K562 (cell line): ENCODE measurements around the gene AGPAT1. TPM values are rescaled to one million over a fixed set of nuclear protein-coding genes. Genes with fewer than 3 reads are reported as not detected.

Source experiments
- ATAC-seq: fragments of 200-7000 bp; cut with Tn5 transposase; 3 replicates; pipeline ENCODE4 v1.9.1; 2020; ENCODE audit warnings: moderate library complexity
- BruUV-seq: library from RNA; stranded (reverse); fragments of 400-500 nt; replicated peaks from 2 replicates; lab custom pipeline; 2021; lab: Mats Ljungman, UMichigan
- CTCF ChIA-PET: fragments of 300-600 bp; formaldehyde crosslinking; extraction: SDS; loops from one replicate; lab custom pipeline; 2021; ENCODE audit warnings: low intra/inter-chr PET ratio; lab: Yijun Ruan, JAX
- POLR2A ChIA-PET: fragments of 300-600, 350-650 bp; sonication (Branson Sonifier 250); formaldehyde crosslinking; extraction: SDS; loops from one replicate; lab custom pipeline; 2021; ENCODE audit warnings: antibody characterized with exemption, inconsistent platforms; lab: Yijun Ruan, JAX
- DNase-seq, 4 experiments: peaks; one replicate each; pipeline versions ENCODE4 v3.0.0 to v3.0.0-alpha.2; 2011 to 2018; ENCODE audit warnings: low spot score in 3 of 4, mixed read lengths in 3 of 4; ENCODE audit errors: extremely low read depth in 1 of 4
- FAIRE-seq: peaks from 2 replicates; lab custom pipeline; 2011; peaks lifted over from hg19 to GRCh38; lab: Jason Lieb, UNC
- H2AFZ ChIP-seq: 2 replicates; pipeline ENCODE4 v1.6.0; 2011; ENCODE audit warnings: low read depth, low read length, control low read depth, inconsistent platforms
- H3K27ac ChIP-seq: fragments of 200-600 bp; 3 replicates; pipeline ENCODE4 v1.8.0; 2011; ENCODE audit warnings: low read depth, mild to moderate bottlenecking, control low read depth, inconsistent platforms, low read length, moderate library complexity, mixed read lengths; ENCODE audit errors: extremely low read depth
- H3K27me3 ChIP-seq, 2 experiments: fragments of 300-600 bp in 1 of 2; 2 replicates in 1 of 2; 3 replicates in 1 of 2; pipeline versions ENCODE4 v1.6.0 to v1.8.0; 2011; ENCODE audit warnings: inconsistent platforms in 2 of 2, low read length in 2 of 2, mild to moderate bottlenecking in 1 of 2, mixed read lengths in 1 of 2, moderate library complexity in 1 of 2; ENCODE audit not compliant: control insufficient read depth in 2 of 2, insufficient read depth in 2 of 2
- H3K36me3 ChIP-seq: fragments of 300-600 bp; 3 replicates; pipeline ENCODE4 v1.8.0; 2011; ENCODE audit warnings: mild to moderate bottlenecking, low read length, inconsistent platforms; ENCODE audit not compliant: control insufficient read depth, insufficient read depth
- H3K4me1 ChIP-seq, 2 experiments: fragments of 200-600 bp in 1 of 2; replicated peaks in 1 of 2; 2 replicates in 1 of 2; 3 replicates in 1 of 2; pipeline versions ENCODE4 v1.5.1 to v1.8.0; 2011; ENCODE audit warnings: inconsistent platforms in 2 of 2, low read length in 2 of 2, mild to moderate bottlenecking in 1 of 2, mixed read lengths in 1 of 2, moderate library complexity in 1 of 2; ENCODE audit not compliant: control insufficient read depth in 2 of 2, insufficient read depth in 2 of 2
- H3K4me2 ChIP-seq: 2 replicates; pipeline ENCODE4 v1.6.1; 2011; ENCODE audit warnings: low read length, control low read depth, inconsistent platforms, mixed read lengths; ENCODE audit not compliant: insufficient read depth
- H3K4me3 ChIP-seq: fragments of 200-600 bp; sonication (generic), shearing (Covaris generic); 2 replicates; pipeline ENCODE4 v1.5.1; 2016; ENCODE audit warnings: control low read depth, inconsistent platforms
- H3K79me2 ChIP-seq: fragments of 200-600 bp; 3 replicates; pipeline ENCODE4 v1.8.0; 2011; ENCODE audit warnings: low read length, inconsistent platforms; ENCODE audit not compliant: control insufficient read depth, insufficient read depth
- H3K9ac ChIP-seq, 2 experiments: 2 replicates each; pipeline versions ENCODE4 v1.6.0 to v1.6.1; 2011; ENCODE audit warnings: low read depth in 2 of 2, low read length in 2 of 2, control low read depth in 1 of 2, inconsistent platforms in 1 of 2, mild to moderate bottlenecking in 1 of 2, mixed read lengths in 1 of 2; ENCODE audit not compliant: insufficient read depth in 1 of 2
- H3K9me1 ChIP-seq: one replicate; pipeline ENCODE4 v1.6.0; 2011; ENCODE audit warnings: inconsistent platforms, mild to moderate bottlenecking, low read length, moderate library complexity; ENCODE audit not compliant: control insufficient read depth, insufficient read depth
- H3K9me3 ChIP-seq: replicated peaks from 2 replicates; pipeline ENCODE4 v1.5.1; 2011; ENCODE audit warnings: low read depth, low read length, inconsistent platforms; ENCODE audit not compliant: control insufficient read depth, insufficient read depth
- H4K20me1 ChIP-seq: replicated peaks from 2 replicates; pipeline ENCODE4 v1.6.1; 2011; ENCODE audit warnings: low read length, inconsistent platforms, mixed read lengths; ENCODE audit not compliant: control insufficient read depth, insufficient read depth
- ATF1 ChIP-seq, 2 experiments: fragments of 450-650 bp in 1 of 2; IDR thresholded peaks; 2 replicates each; pipeline ENCODE4 v1.6.1; 2016; ENCODE audit warnings: missing compliant biosample characterization in 1 of 2, missing genetic modification characterization in 1 of 2
- CLOCK ChIP-seq: fragments of 250-450 bp; sonication (Bioruptor Pico); IDR thresholded peaks from 2 replicates; pipeline ENCODE4 v1.4.0; 2020; ENCODE audit warnings: mild to moderate bottlenecking, moderate library complexity, borderline replicate concordance
- CUX1 ChIP-seq: fragments of 200-800 bp; sonication (Bioruptor generic); IDR thresholded peaks from 2 replicates; pipeline ENCODE4 v1.6.1; 2016; ENCODE audit warnings: missing genetic modification characterization, missing compliant biosample characterization
- EP400 ChIP-seq: fragments of 450-650 bp; IDR thresholded peaks from 2 replicates; pipeline ENCODE4 v1.6.1; 2017; ENCODE audit warnings: antibody characterized with exemption, mild to moderate bottlenecking, moderate library complexity
- HLTF ChIP-seq: fragments of 450-650 bp; IDR thresholded peaks from 2 replicates; pipeline ENCODE4 v1.6.1; 2016
- MECOM ChIP-seq: fragments of 250-450 bp; sonication (Bioruptor Pico); IDR thresholded peaks from 2 replicates; pipeline ENCODE4 v1.8.0; 2022; ENCODE audit warnings: inconsistent platforms
- MXI1 ChIP-seq: IDR thresholded peaks from 2 replicates; pipeline ENCODE4 v1.6.1; 2011; ENCODE audit warnings: low read depth, mild to moderate bottlenecking, improper control_type of control experiment, low read length
- NFATC3 ChIP-seq: fragments of 450-650 bp; IDR thresholded peaks from 2 replicates; pipeline ENCODE4 v1.6.1; 2017; ENCODE audit warnings: mild to moderate bottlenecking
- NFRKB ChIP-seq: fragments of 450-650 bp; IDR thresholded peaks from 2 replicates; pipeline ENCODE4 v1.6.1; 2016; ENCODE audit warnings: low read depth
- RFX5 ChIP-seq: IDR thresholded peaks from 2 replicates; pipeline ENCODE4 v1.6.1; 2011; ENCODE audit warnings: low read depth, mild to moderate bottlenecking, improper control_type of control experiment, low read length
- TEAD4 ChIP-seq, 2 experiments: sonication (generic) in 1 of 2; formaldehyde crosslinking in 1 of 2; IDR thresholded peaks; 2 replicates each; pipeline versions ENCODE4 v1.6.1 to v1.8.0; 2012 to 2022; ENCODE audit warnings: borderline replicate concordance in 1 of 2, inconsistent platforms in 1 of 2, low read length in 1 of 2, mild to moderate bottlenecking in 1 of 2, missing genetic modification reagents in 1 of 2
- ZNF24 ChIP-seq: fragments of 450-650 bp; IDR thresholded peaks from 2 replicates; pipeline ENCODE4 v1.6.1; 2016
- ZNF583 ChIP-seq: fragments of 250-450 bp; sonication (Bioruptor Pico); IDR thresholded peaks from 2 replicates; pipeline ENCODE4 v1.4.0; 2020
- WGBS: fragments of 100-300 bp; shearing (Covaris generic); methylation state at CpG from one replicate; pipeline ENCODE4 v1.1.6; 2016; ENCODE audit warnings: low coverage, mixed read lengths; ENCODE audit not compliant: insufficient coverage; ENCODE audit errors: missing lambda C conversion rate; 5-methylcytosine and 5-hydroxymethylcytosine counted together
- in situ Hi-C: fragments of 300-500 bp; cut with MboI; formaldehyde crosslinking; loops from 4 replicates; pipeline ENCODE4 v1.15.0; 2018; ENCODE audit warnings: inconsistent platforms, mixed read lengths
- intact Hi-C: fragments of 100-400 bp; cut with micrococcal nuclease; formaldehyde crosslinking; loops from 2 replicates; pipeline ENCODE4 v1.14.2; 2022
- polyA plus RNA-seq, 8 experiments: library from polyadenylated mRNA; depleted of rRNA in 4 of 8; stranded (reverse) in 5 of 8; unstranded in 3 of 8; fragments of >200 nt; fragmentation: Nextera tagmentation in 2 of 8; fragmentation: Illumina TruSeq in 1 of 8; extraction: Ambion mirVana in 2 of 8; extraction: Trizol in 1 of 8; gene quantifications; 2 replicates each; pipeline versions ENCODE4 v1.2.1 to v1.2.3, GENCODE V29; 2011 to 2014; ENCODE audit warnings: inconsistent platforms in 1 of 8, missing spikeins in 1 of 8
- total RNA-seq, 7 experiments: library from RNA; depleted of rRNA in 6 of 7; stranded (reverse); fragments of >200 nt in 6 of 7; fragmentation: Illumina TruSeq in 2 of 7; extraction: Trizol in 2 of 7; gene quantifications; 2 replicates each; pipeline versions ENCODE4 v1.2.1 to v1.2.3, GENCODE V29; 2011 to 2021; ENCODE audit warnings: low replicate concordance in 1 of 7

AGPAT1 gene
- total and polyA plus RNA-seq, 9 of the 15 experiments (the other 6 are each of a cell fraction or from before 2014, with no cell fraction given) = 37.9 to 176 (median 69.4) TPM

- POLR2A ChIA-PET = interaction anchor here (0.5 to 3.9 kb wide), 18 partner anchors 10 to 428 kb away, joined by 3 to 23 read pairs (median 4); partner anchors contain the start of genes PBX2 and PRRT1
- TF ChIP-seq CLOCK (CRISPR knock-in tag) (no peak), ZNF24 (peak; percentile 60; the same call in 1 of the 2 replicates), NFATC3 (0 out of 2 replicates have a peak, but pooled peaks have one; percentile 84), HLTF (peak; percentile 97), TEAD4 (IDR thresholded peaks at IDR 0.05; ENCODE audit: low read length) (peak; percentile 99), TEAD4 (CRISPR knock-in tag; IDR thresholded peaks at IDR 0.05; ENCODE audit: borderline replicate concordance) (no peak), NFRKB (peak; percentile 9; the same call in 1 of the 2 replicates), CUX1 (CRISPR knock-in tag) (peak; percentile 62; the same call in 1 of the 2 replicates), MECOM (CRISPR knock-in tag) (peak; percentile 92), RFX5 (no peak), EP400 (peak; percentile 40), ZNF583 (CRISPR knock-in tag) (peak; percentile 79), MXI1 (peak; percentile 80; the same call in 1 of the 2 replicates), ATF1 (CRISPR knock-in tag; IDR thresholded peaks at IDR 0.05) (no peak), ATF1 (tag; IDR thresholded peaks at IDR 0.05) (peak; percentile 27)
Observed at GRCh38 chr6:32131439-32131948, 44.4 kb downstream of the AGPAT1 start.

More at GRCh38 chr6:32131439-32131948, 44.4 kb downstream of the AGPAT1 start:
- no peaks in the 10 kb centered on the region for H3K9me3 ChIP-seq
- no TSS peak for BruUV-seq
- 5% methylated on average over 12 of the region's 14 CpGs for WGBS
- H3K79me2 ChIP-seq = peaks cover 33% of the 10 kb centered on the region
- no peaks in the 10 kb centered on the region for H3K9me1 ChIP-seq
- H3K4me1 ChIP-seq = peaks cover 39 to 45% of the 10 kb centered on the region in 2 experiments
- CTCF ChIA-PET = no interaction called here
- H3K4me2 ChIP-seq = peak overlapping the region; percentile 66
- in situ Hi-C loops = no loop called here
- H3K27me3 ChIP-seq = no peaks in the 10 kb centered on the region
- H3K27ac ChIP-seq = peak overlapping the region; percentile 60
- H4K20me1 ChIP-seq = no peaks in the 10 kb centered on the region
- intact Hi-C loops = loop anchor here (2.0 to 5.0 kb wide), 2 partner anchors 45 to 1071 kb away; partner anchors contain the start of genes AGPAT1, HSD17B8, RXRB and SLC39A7
- H2AFZ ChIP-seq = peak overlapping the region; percentile 35; the same call in 1 of the 2 replicates
- peak; percentile 86 for FAIRE-seq
- ATAC-seq = peak; percentile 19
- peak; percentile 66 to 93 (median 78) for DNase-seq
- H3K36me3 ChIP-seq = peaks cover 6% of the 10 kb centered on the region; the same call in 2 of the 3 replicates
- H3K9ac ChIP-seq = peak overlapping the region in 1 of 2 experiments; percentile 36; a peak in 1 of 4 replicates
- H3K4me3 ChIP-seq = no peak overlapping the region
